A673 (cell line): ENCODE results near the gene LTBP4. TPM values are rescaled to one million over a fixed set of nuclear protein-coding genes. Genes with fewer than 3 reads are reported as not detected.

Source experiments
- BruUV-seq: library from RNA; stranded (reverse); fragments of 400-500 nt; replicated peaks from 2 replicates; lab custom pipeline; 2021; lab: Mats Ljungman, UMichigan
- CTCF ChIA-PET: fragments of 300-600 bp; sonication (Branson Sonifier 250); formaldehyde crosslinking; loops from one replicate; lab custom pipeline; 2022; ENCODE audit warnings: antibody characterized with exemption; lab: Charles Lee
- POLR2A ChIA-PET: fragments of 300-600 bp; sonication (Branson Sonifier 250); formaldehyde crosslinking; loops from one replicate; lab custom pipeline; 2022; ENCODE audit warnings: antibody characterized with exemption; ENCODE audit not compliant: low non-redundant PET; lab: Charles Lee
- DNase-seq: peaks from one replicate; pipeline ENCODE4 v3.0.0-alpha.2; 2015; ENCODE audit warnings: low spot score
- H3K27ac ChIP-seq: fragments of 200-600 bp; sonication (generic); 2 replicates; pipeline ENCODE4 v1.5.1; 2016; ENCODE audit warnings: mixed run types, low read depth, mild to moderate bottlenecking, mixed read lengths, antibody characterized with exemption, low read length; ENCODE audit not compliant: poor library complexity, severe bottlenecking
- H3K27me3 ChIP-seq: fragments of 200-600 bp; sonication (generic); replicated peaks from 2 replicates; pipeline ENCODE4 v1.6.1; 2017; ENCODE audit warnings: mixed run types, low read depth, mild to moderate bottlenecking, mixed read lengths, antibody characterized with exemption, low read length; ENCODE audit not compliant: insufficient read depth, poor library complexity
- H3K36me3 ChIP-seq: fragments of 200-600 bp; sonication (generic); 2 replicates; pipeline ENCODE4 v1.6.1; 2016; ENCODE audit warnings: mixed run types, mild to moderate bottlenecking, mixed read lengths, antibody characterized with exemption, low read length; ENCODE audit not compliant: insufficient read depth, poor library complexity, severe bottlenecking
- H3K4me1 ChIP-seq: fragments of 200-600 bp; sonication (generic); 2 replicates; pipeline ENCODE4 v1.6.1; 2017; ENCODE audit warnings: mixed run types, mild to moderate bottlenecking, mixed read lengths, antibody characterized with exemption, low read length; ENCODE audit not compliant: insufficient read depth, poor library complexity, severe bottlenecking
- H3K4me3 ChIP-seq: fragments of 200-600 bp; sonication (generic); 2 replicates; pipeline ENCODE4 v1.5.1; 2016; ENCODE audit warnings: low read depth, mixed run types, mild to moderate bottlenecking, mixed read lengths, low read length; ENCODE audit not compliant: poor library complexity, severe bottlenecking
- H3K9me3 ChIP-seq: fragments of 200-600 bp; sonication (generic); 2 replicates; pipeline ENCODE4 v1.6.1; 2016; ENCODE audit warnings: mixed run types, low read depth, mild to moderate bottlenecking, mixed read lengths, antibody characterized with exemption, low read length; ENCODE audit not compliant: poor library complexity, severe bottlenecking
- CTCF ChIP-seq: fragments of 300-800, 200-600 bp; sonication (generic); conservative IDR thresholded peaks from 2 replicates; pipeline ENCODE4 v1.5.1; 2017; ENCODE audit warnings: low read depth, mild to moderate bottlenecking, antibody characterized with exemption, low read length, moderate library complexity, mixed read lengths
- EZH2 ChIP-seq: fragments of 200-600 bp; sonication (generic); IDR thresholded peaks from 2 replicates; pipeline ENCODE4 v1.6.1; 2017; ENCODE audit warnings: borderline replicate concordance, low read depth, mild to moderate bottlenecking, mixed read lengths, antibody characterized with exemption, low read length; ENCODE audit not compliant: poor library complexity, severe bottlenecking
- intact Hi-C: fragments of 100-400 bp; cut with micrococcal nuclease; formaldehyde crosslinking; loops from one replicate; pipeline ENCODE4 v1.10.0; 2022; ENCODE audit not compliant: unreplicated experiment
- total RNA-seq: library from RNA; stranded (reverse); gene quantifications from 2 replicates; pipeline ENCODE4 v1.2.3, GENCODE V29; 2021

LTBP4 gene
- total RNA-seq, 1 experiment from 2014 or later: 139 TPM

DNA sequence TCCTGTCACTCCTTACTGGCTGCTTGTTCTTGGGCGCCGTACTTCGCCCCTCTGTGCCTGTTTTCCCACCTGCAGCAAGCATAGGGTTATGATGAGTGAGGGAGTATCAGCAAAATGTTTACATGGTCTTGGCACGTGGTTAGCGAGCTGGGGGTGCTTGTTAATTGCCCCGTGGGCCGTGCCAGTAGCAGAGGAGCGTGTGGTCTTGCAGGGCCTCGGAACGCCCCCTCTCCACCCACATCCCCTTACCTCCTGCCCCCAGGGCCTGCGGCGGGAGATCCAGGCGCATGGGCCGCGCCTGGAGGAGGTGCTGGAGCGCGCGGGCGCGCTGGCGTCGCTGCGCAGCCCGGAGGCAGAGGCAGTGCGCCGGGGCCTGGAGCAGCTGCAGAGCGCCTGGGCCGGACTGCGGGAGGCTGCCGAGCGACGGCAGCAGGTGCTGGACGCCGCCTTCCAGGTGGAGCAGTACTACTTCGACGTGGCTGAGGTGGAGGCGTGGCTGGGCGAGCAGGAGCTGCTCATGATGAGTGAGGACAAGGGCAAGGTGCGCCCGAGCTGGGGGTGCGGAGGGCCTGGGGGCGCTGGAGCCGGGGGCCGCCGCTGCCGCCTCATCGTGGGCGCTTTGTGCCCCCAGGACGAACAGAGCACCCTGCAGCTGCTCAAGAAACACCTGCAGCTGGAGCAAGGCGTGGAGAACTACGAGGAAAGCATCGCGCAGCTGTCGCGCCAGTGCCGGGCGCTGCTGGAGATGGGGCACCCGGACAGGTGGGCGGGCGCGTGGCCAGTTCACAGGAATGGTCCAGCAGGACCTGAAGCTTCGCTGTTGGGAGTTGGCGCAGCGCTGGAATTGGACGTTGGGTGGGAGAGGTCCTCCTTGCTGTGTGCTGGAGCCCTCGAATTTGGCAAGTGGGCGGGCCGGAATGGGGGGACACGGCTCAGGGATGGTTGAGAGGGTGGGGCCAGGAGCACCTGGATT lies 47.0 kb upstream of the LTBP4 start:
- H3K4me1 ChIP-seq: peaks cover 3% of the 10 kb centered on the region
- no peaks in the 10 kb centered on the region for H3K9me3 ChIP-seq
- H3K27ac ChIP-seq: no peak overlapping the region
- POLR2A ChIA-PET: no interaction called here
- no peak for TF ChIP-seq CTCF
- TF ChIP-seq EZH2: no peak
- no peaks in the 10 kb centered on the region for H3K27me3 ChIP-seq
- no peak for DNase-seq
- CTCF ChIA-PET: no interaction called here
- no TSS peak for BruUV-seq
- intact Hi-C loops: no loop called here
- H3K4me3 ChIP-seq: no peak overlapping the region
- no peaks in the 10 kb centered on the region for H3K36me3 ChIP-seq

GRCh38 chr19:40555978-40556689 lies 45.0 kb upstream of the LTBP4 start:
- Histone ChIP-seq H3K27me3 (no peaks in the 10 kb centered on the region), H3K4me1 (no peaks in the 10 kb centered on the region), H3K27ac (no peak overlapping the region), H3K36me3 (no peaks in the 10 kb centered on the region), H3K9me3 (no peaks in the 10 kb centered on the region), H3K4me3 (no peak overlapping the region)
- DNase-seq: no peak
- CTCF ChIA-PET: interaction anchor here (0.9 to 1.9 kb wide), 2 partner anchors 14 to 43 kb away, joined by 4 read pairs; no protein-coding TSS in a partner anchor
- no TSS peak for BruUV-seq
- no peak for TF ChIP-seq CTCF
- no peak for TF ChIP-seq EZH2
- POLR2A ChIA-PET: no interaction called here
- intact Hi-C loops: no loop called here

DNA sequence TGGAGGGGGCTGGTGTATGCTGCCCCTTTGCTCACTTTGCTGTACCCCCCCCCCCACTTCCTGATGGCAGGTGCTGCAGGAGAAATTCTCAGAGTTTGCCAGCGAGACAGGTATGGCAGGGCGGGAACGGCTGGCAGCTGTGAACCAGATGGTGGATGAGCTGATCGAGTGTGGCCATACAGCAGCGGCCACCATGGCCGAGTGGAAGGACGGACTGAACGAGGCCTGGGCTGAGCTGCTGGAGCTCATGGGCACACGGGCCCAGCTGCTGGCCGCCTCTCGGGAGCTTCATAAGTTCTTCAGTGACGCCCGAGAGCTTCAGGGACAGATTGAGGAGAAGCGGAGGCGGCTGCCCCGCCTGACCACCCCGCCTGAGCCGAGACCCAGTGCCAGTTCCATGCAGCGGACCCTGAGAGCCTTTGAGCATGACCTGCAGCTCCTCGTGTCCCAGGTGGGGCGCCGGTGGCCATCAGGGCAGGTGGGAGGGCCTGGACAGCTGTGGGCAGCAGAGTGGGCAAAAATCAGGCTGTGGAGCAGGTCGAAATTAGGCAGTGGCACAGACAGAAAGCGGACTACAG lies 44.1 kb upstream of the LTBP4 start:
- no peak for TF ChIP-seq CTCF
- TF ChIP-seq EZH2: no peak
- no peaks in the 10 kb centered on the region for H3K36me3 ChIP-seq
- CTCF ChIA-PET: interaction anchor here (0.6 to 1.9 kb wide), 2 partner anchors 42 to 341 kb away, joined by 3 to 4 read pairs; no protein-coding TSS in a partner anchor
- POLR2A ChIA-PET: no interaction called here
- DNase-seq: no peak
- no peaks in the 10 kb centered on the region for H3K4me1 ChIP-seq
- no peak overlapping the region for H3K4me3 ChIP-seq
- no TSS peak for BruUV-seq
- no peak overlapping the region for H3K27ac ChIP-seq
- no peaks in the 10 kb centered on the region for H3K27me3 ChIP-seq
- intact Hi-C loops: no loop called here
- no peaks in the 10 kb centered on the region for H3K9me3 ChIP-seq
